Large intestine (tissue), 3 donors: ENCODE measurements around the gene EPHA5. TPM values are rescaled to one million over a fixed set of nuclear protein-coding genes. Genes with fewer than 3 reads are reported as not detected.

Experiments used
- DNase-seq, 2 donors: peaks; one replicate each; pipeline versions ENCODE4 v3.0.0 to v3.0.0-alpha.2; 2013
- H3K27ac ChIP-seq: one replicate; pipeline ENCODE4 v1.5.1; 2013; ENCODE audit warnings: low read length
- H3K27me3 ChIP-seq: 2 replicates; pipeline ENCODE4 v1.6.1; 2013; ENCODE audit warnings: low read length; ENCODE audit not compliant: control insufficient read depth, insufficient read depth
- H3K36me3 ChIP-seq: 2 replicates; pipeline ENCODE4 v1.6.1; 2013; ENCODE audit warnings: low read length; ENCODE audit not compliant: control insufficient read depth, insufficient read depth
- H3K4me1 ChIP-seq: one replicate; pipeline ENCODE4 v1.6.1; 2013; ENCODE audit warnings: low read length; ENCODE audit not compliant: control insufficient read depth, insufficient read depth
- H3K4me3 ChIP-seq: one replicate; pipeline ENCODE4 v1.5.1; 2013; ENCODE audit warnings: low read length
- H3K9me3 ChIP-seq: one replicate; pipeline ENCODE4 v1.6.1; 2013; ENCODE audit warnings: mild to moderate bottlenecking, low read depth, low read length, moderate library complexity; ENCODE audit not compliant: control insufficient read depth
- WGBS: methylation state at CpG from one replicate; pipeline ENCODE4 v1.1.5; 2013; ENCODE audit warnings: low lambda C conversion rate; ENCODE audit not compliant: insufficient coverage; 5-methylcytosine and 5-hydroxymethylcytosine counted together
- polyA plus RNA-seq: library from polyadenylated mRNA; unstranded; fragments of 120-200 nt; gene quantifications from one replicate; pipeline ENCODE4 v1.2.1, GENCODE V29; 2013

EPHA5 gene
- polyA plus RNA-seq, 1 donor = 0.72 TPM

DNA sequence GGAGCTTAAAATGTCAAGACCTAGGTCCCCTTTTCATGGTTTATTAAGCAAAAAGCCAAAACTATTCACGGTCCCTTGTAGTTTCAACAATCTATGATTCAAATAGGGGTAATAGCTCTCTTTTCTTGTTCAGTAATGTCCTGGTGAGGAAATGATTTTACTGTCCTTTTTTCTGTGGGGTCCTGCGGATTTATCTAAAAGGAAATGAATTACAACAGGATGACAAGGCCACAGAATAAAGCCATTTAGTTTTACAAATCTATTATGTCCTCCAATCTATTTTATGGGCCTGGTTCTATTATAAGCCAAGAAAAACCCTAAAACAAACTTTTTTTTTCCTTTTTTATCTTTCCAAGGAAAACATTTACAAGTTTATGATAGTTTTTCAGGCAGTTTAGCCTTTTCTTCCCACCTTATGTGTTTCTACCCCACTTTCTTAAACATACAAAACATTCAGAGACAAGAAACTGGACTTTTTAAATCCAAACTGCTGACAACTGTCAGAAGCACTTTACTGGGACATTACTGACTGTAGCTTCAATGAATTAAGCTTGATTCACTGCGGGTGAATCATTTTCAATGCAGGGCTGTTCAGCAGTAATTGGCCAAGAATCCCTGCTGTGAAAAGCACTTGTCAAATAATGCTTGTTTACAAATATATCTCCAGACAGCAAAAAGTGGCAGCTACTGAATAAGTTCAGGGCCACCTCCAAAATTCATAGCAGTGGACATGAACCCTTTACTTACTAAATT is 4.3 kb downstream of the EPHA5 start:
- Histone ChIP-seq H3K27me3 (peaks cover 45% of the 10 kb centered on the region), H3K4me1 (peaks cover 16% of the 10 kb centered on the region), H3K27ac (no peak overlapping the region), H3K36me3 (no peaks in the 10 kb centered on the region), H3K4me3 (no peak overlapping the region), H3K9me3 (peaks cover 5% of the 10 kb centered on the region)
- WGBS = no CpG with 5 or more reads among the region's 3 CpGs
- DNase-seq = no peak

DNA sequence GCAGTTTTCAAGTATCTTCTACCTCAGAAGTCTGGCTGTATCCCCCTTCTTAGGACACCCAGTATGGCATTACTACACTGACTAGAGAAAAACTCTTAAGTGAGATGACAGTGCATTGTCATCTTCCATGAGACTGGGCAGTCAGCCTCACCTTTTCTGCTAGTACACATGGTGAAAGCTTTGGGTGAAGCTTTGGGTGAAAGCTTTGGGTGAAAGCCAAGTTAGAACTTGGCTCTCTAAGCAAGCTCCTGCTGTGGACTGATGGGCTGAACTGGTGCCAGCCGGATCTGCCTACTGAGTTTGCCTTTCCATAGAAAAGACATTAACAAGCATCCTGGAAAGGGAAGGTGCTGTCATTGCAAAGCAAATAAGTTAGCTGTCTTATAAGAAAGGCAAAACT is 8.8 kb downstream of the EPHA5 start:
- no peak for DNase-seq
- WGBS = 80% methylated on average over 1 of the region's 1 CpG
- Histone ChIP-seq H3K4me3 (no peak overlapping the region), H3K4me1 (no peaks in the 10 kb centered on the region), H3K27ac (no peak overlapping the region), H3K9me3 (no peaks in the 10 kb centered on the region), H3K27me3 (peaks cover 4% of the 10 kb centered on the region), H3K36me3 (no peaks in the 10 kb centered on the region)

- Histone ChIP-seq H3K4me3 (no peak overlapping the region), H3K4me1 (no peaks in the 10 kb centered on the region), H3K27me3 (no peaks in the 10 kb centered on the region), H3K27ac (no peak overlapping the region), H3K9me3 (no peaks in the 10 kb centered on the region), H3K36me3 (no peaks in the 10 kb centered on the region)
- DNase-seq = no peak
- WGBS = no CpG with 5 or more reads among the region's 1 CpG
These were observed 12.2 kb downstream of the EPHA5 start for GRCh38 chr4:65658117-65658516.

DNA sequence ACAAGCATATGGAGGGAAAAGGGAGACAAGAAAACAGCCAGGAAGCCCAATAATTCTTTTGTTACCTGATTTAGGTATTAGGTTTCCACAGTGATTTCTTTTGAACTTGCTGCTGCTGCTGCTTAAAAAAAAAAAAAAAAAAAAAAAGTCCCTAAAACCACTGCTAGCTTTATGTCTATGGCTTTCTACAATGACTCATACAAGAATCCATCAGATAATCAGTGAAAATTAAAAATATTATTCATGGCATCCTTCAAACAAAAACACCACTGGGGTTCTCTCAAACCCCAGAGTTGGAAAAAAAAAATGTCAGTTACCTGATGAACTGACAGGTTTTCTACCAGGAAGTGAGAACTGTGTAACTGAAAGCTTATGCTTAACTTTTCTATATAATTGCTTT is 14.3 kb downstream of the EPHA5 start:
- Histone ChIP-seq H3K27ac (no peak overlapping the region), H3K27me3 (no peaks in the 10 kb centered on the region), H3K36me3 (no peaks in the 10 kb centered on the region), H3K9me3 (no peaks in the 10 kb centered on the region), H3K4me1 (no peaks in the 10 kb centered on the region), H3K4me3 (no peak overlapping the region)
- no peak for DNase-seq

GRCh38 chr4:65654976-65655375 is 15.3 kb downstream of the EPHA5 start:
- DNase-seq = no peak
- H3K27ac ChIP-seq = no peak overlapping the region
- no peak overlapping the region for H3K4me3 ChIP-seq
- no peaks in the 10 kb centered on the region for H3K9me3 ChIP-seq
- WGBS = no CpG with 5 or more reads among the region's 1 CpG
- H3K27me3 ChIP-seq = no peaks in the 10 kb centered on the region
- H3K4me1 ChIP-seq = no peaks in the 10 kb centered on the region
- no peaks in the 10 kb centered on the region for H3K36me3 ChIP-seq

DNA sequence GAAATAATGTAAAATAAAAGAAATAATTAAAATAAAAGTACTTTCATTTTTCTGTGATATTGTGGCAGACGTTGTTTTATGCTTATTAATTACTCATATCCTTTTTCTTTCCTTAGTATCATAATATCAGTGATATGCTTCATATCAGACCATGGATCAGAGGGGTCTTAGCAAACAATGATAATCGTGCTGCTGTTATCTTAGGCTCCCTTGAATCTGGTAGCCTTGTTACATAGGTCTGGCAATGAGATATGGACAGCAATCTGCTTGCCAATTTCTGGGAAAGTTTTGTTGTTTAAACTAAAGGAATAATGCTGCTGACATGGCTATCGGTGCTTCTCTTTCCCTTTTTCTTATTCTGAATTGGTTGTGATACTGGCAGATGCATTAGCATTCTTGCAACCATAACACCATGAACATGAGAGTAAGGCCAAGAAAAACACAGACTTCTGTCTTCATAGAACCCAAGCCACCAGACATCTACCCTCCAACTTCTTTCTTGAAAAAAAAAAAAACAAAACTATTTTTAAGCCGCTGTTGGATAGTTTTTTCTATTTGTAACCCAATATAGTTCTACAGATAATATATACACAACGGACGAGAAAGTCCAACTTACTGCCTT is 16.4 kb downstream of the EPHA5 start:
- no peak overlapping the region for H3K27ac ChIP-seq
- H3K4me1 ChIP-seq = no peaks in the 10 kb centered on the region
- H3K9me3 ChIP-seq = no peaks in the 10 kb centered on the region
- no peak for DNase-seq
- H3K27me3 ChIP-seq = no peaks in the 10 kb centered on the region
- no peaks in the 10 kb centered on the region for H3K36me3 ChIP-seq
- 74% methylated on average over 3 of the region's 6 CpGs for WGBS
- no peak overlapping the region for H3K4me3 ChIP-seq

DNA sequence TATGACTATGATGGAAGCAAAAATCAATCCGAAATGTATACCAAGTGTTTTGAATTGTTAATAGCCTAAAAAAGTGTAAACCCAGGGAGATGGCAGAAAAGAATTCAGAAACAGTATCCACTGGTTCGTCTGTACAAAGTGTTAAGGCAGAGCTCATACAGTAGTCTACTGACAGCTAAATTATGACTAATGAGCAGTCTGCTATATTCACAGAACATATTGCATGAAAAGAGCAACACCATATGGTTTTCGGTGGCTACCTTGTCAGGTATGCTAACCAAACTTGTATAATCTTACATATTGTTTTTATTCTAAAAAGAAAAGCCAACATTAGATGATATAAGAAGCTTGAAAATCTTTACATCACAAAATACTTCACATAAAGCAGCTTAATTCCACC is 18.5 kb downstream of the EPHA5 start:
- no peak overlapping the region for H3K4me3 ChIP-seq
- H3K36me3 ChIP-seq = no peaks in the 10 kb centered on the region
- DNase-seq = no peak
- H3K27ac ChIP-seq = no peak overlapping the region
- no peaks in the 10 kb centered on the region for H3K9me3 ChIP-seq
- no CpG with 5 or more reads among the region's 3 CpGs for WGBS
- H3K4me1 ChIP-seq = no peaks in the 10 kb centered on the region
- H3K27me3 ChIP-seq = no peaks in the 10 kb centered on the region

- Histone ChIP-seq H3K4me1 (no peaks in the 10 kb centered on the region), H3K27me3 (no peaks in the 10 kb centered on the region), H3K27ac (no peak overlapping the region), H3K36me3 (no peaks in the 10 kb centered on the region), H3K9me3 (no peaks in the 10 kb centered on the region), H3K4me3 (no peak overlapping the region)
- no peak for DNase-seq
- 83% methylated on average over 1 of the region's 1 CpG for WGBS
These were observed 19.3 kb downstream of the EPHA5 start for GRCh38 chr4:65651031-65651430.

- H3K27ac ChIP-seq = no peak overlapping the region
- no peak overlapping the region for H3K4me3 ChIP-seq
- H3K9me3 ChIP-seq = no peaks in the 10 kb centered on the region
- H3K27me3 ChIP-seq = no peaks in the 10 kb centered on the region
- WGBS = no CpG with 5 or more reads among the region's 1 CpG
- no peaks in the 10 kb centered on the region for H3K4me1 ChIP-seq
- no peak for DNase-seq
- H3K36me3 ChIP-seq = no peaks in the 10 kb centered on the region
These were observed 24.2 kb downstream of the EPHA5 start for GRCh38 chr4:65646136-65646535.

DNA sequence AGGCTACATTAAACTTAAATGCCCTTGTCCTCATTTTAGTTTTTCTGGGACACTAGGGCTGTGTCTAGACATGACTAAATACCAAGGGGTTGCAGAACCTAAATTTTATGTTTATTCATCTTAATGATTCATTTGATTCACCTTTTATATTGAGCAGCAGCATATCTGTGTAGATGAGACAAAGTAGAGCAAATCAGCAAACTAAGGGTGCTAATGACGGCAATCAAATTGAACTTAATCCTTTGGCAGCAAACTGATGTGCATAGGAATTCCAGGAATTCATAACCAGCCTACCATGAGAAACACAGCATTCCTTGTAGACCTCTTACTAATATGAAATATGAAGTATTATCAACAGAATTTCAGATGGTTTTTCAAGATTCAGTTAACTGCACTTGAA is 25.1 kb downstream of the EPHA5 start:
- Histone ChIP-seq H3K4me3 (no peak overlapping the region), H3K27ac (no peak overlapping the region), H3K9me3 (no peaks in the 10 kb centered on the region), H3K27me3 (no peaks in the 10 kb centered on the region), H3K4me1 (no peaks in the 10 kb centered on the region), H3K36me3 (no peaks in the 10 kb centered on the region)
- no CpG with 5 or more reads among the region's 1 CpG for WGBS
- DNase-seq = no peak
